ENCODE data around the gene DNAJC28. TPM values are rescaled to one million over a fixed set of nuclear protein-coding genes. Genes with fewer than 3 reads are reported as not detected.

Gene DNAJC28
- total RNA-seq, 1 experiment from 2014 or later, result 2.5 TPM

GRCh38 chr21:33479679-33480480 is 11.6 kb downstream of the DNAJC28 start, which contains the start of gene TMEM50B:
TSS of gene TMEM50B (minus strand) at chr21:33479974. CDS start at chr21:33468885, 11,089 bp downstream.
- Histone ChIP-seq H3K27me3 (replicated peaks; ENCODE audit: control insufficient read depth, insufficient read depth, low read length) (no peaks in the 10 kb centered on the region), H3K4me3 (ENCODE audit: low read depth, low read length) (peak within 1 kb of the TSS; percentile 91), H3K36me3 (ENCODE audit: control insufficient read depth, insufficient read depth, low read length) (no peaks in the 10 kb centered on the region), H3K9me3 (no peaks in the 10 kb centered on the region), H3K4me1 (peaks cover 6% of the 10 kb centered on the region; the same call in 1 of the 2 replicates)
- Mint-ChIP-seq H3K4me1 (ENCODE audit: low read depth, unreplicated experiment) (peaks cover 4% of the 10 kb centered on the region), H3K27ac (ENCODE audit: unreplicated experiment) (peak within 1 kb of the TSS; percentile 89), H3K4me3 (ENCODE audit: unreplicated experiment) (peak within 1 kb of the TSS; percentile 91), H3K36me3 (ENCODE audit: insufficient read depth, unreplicated experiment) (no peaks in the 10 kb centered on the region), H3K27me3 (ENCODE audit: insufficient read depth, unreplicated experiment) (no peaks in the 10 kb centered on the region), H3K9me3 (ENCODE audit: unreplicated experiment) (no peaks in the 10 kb centered on the region)
- TF ChIP-seq, protein P1, sequence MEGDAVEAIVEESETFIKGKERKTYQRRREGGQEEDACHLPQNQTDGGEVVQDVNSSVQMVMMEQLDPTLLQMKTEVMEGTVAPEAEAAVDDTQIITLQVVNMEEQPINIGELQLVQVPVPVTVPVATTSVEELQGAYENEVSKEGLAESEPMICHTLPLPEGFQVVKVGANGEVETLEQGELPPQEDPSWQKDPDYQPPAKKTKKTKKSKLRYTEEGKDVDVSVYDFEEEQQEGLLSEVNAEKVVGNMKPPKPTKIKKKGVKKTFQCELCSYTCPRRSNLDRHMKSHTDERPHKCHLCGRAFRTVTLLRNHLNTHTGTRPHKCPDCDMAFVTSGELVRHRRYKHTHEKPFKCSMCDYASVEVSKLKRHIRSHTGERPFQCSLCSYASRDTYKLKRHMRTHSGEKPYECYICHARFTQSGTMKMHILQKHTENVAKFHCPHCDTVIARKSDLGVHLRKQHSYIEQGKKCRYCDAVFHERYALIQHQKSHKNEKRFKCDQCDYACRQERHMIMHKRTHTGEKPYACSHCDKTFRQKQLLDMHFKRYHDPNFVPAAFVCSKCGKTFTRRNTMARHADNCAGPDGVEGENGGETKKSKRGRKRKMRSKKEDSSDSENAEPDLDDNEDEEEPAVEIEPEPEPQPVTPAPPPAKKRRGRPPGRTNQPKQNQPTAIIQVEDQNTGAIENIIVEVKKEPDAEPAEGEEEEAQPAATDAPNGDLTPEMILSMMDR (IDR thresholded peaks at IDR 0.05; ENCODE audit: insufficient read depth in 1 of 2, low read depth in 1 of 2, low read length in 1 of 2, severe bottlenecking in 1 of 2, unreplicated experiment in 1 of 2), result peak; percentile 35 to 82
- BruUV-seq (replicated peaks), result no TSS peak
- ChIA-PET POLR2A (interaction anchor here (0.7 to 3.5 kb wide), 11 partner anchors 12 to 593 kb away, joined by 3 to 43 read pairs (median 6); partner anchors contain the start of genes DNAJC28, DONSON, GART and IFNAR1), CTCF (interaction anchor here (0.5 to 1.7 kb wide), 20 partner anchors 11 to 540 kb away, joined by 3 to 27 read pairs (median 4); partner anchors contain the start of genes DNAJC28, DONSON and IFNAR1)
- intact Hi-C loops (cut with micrococcal nuclease; ENCODE audit: unreplicated experiment), result no loop called here
- peak; percentile 97 for DNase-seq

DNA sequence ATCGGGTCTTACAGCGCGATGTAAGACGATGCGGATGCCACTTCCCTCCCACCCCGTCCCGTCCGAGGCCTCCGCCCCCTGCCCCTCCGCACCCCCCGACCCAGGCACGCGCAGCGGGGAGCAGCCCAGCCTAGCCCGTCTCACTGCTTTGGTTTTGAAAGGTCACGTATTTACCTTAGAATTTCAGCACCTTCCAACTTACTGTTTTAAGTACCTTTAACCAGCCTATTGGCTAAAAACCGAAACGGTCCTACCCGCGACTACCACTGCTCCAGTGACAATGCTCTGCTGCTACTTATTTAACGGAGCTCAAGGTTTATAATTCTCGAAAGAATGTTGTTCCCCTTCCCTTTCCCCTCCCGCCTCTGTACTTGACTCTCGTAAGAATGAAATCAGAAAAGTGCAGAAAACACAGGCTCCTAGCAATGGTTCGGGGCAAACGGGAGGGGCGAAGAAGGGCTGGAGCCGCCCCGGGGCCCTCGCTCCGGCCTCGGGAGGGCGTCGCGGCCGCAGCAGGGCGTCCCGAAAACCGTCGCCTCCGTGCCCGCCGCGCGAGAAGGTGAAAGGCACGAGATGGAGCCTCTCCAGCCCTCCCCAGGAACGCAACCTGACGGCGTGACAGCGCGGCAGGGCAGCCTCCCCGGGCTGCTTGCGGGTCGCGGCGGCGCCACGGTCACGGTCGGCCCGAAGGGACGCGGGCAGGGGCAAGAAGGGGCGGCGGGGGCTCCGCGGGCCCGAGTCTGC is 12.4 kb downstream of the DNAJC28 start:
- peaks cover 6% of the 10 kb centered on the region; the same call in 1 of the 2 replicates for H3K4me1 ChIP-seq

More for the DNA sequence above, 12.4 kb downstream of the DNAJC28 start:
- POLR2A ChIA-PET, result interaction anchor here (0.5 to 3.5 kb wide), 8 partner anchors 12 to 154 kb away, joined by 3 to 43 read pairs (median 10); partner anchors contain the start of genes DNAJC28, DONSON, IFNAR1 and SON
- intact Hi-C loops (cut with micrococcal nuclease; ENCODE audit: unreplicated experiment), result no loop called here
- Mint-ChIP-seq H3K27ac (ENCODE audit: unreplicated experiment) (peak overlapping the region; percentile 89), H3K9me3 (ENCODE audit: unreplicated experiment) (no peaks in the 10 kb centered on the region), H3K27me3 (ENCODE audit: insufficient read depth, unreplicated experiment) (no peaks in the 10 kb centered on the region), H3K4me3 (ENCODE audit: unreplicated experiment) (peak overlapping the region; percentile 91), H3K4me1 (ENCODE audit: low read depth, unreplicated experiment) (peaks cover 4% of the 10 kb centered on the region), H3K36me3 (ENCODE audit: insufficient read depth, unreplicated experiment) (no peaks in the 10 kb centered on the region)
- DNase-seq, result peak; percentile 44 to 61
- Histone ChIP-seq H3K27me3 (replicated peaks; ENCODE audit: control insufficient read depth, insufficient read depth, low read length) (no peaks in the 10 kb centered on the region), H3K36me3 (ENCODE audit: control insufficient read depth, insufficient read depth, low read length) (no peaks in the 10 kb centered on the region), H3K4me3 (ENCODE audit: low read depth, low read length) (peak overlapping the region; percentile 91), H3K9me3 (no peaks in the 10 kb centered on the region)
- CTCF ChIA-PET, result interaction anchor here (0.5 to 1.7 kb wide), 12 partner anchors 12 to 276 kb away, joined by 3 to 27 read pairs (median 6); partner anchors contain the start of genes DNAJC28, DONSON and IFNAR1
- no TSS peak for BruUV-seq (replicated peaks)
- TF ChIP-seq, protein P1 (IDR thresholded peaks at IDR 0.05; ENCODE audit: insufficient read depth in 1 of 2, low read depth in 1 of 2, low read length in 1 of 2, severe bottlenecking in 1 of 2, unreplicated experiment in 1 of 2), result no peak

Data from Caco-2 (cell line).